HG03520 (cell line): Measurements from ENCODE around the gene MBL2.

Source experiments
- ATAC-seq: cut with Tn5 transposase; IDR thresholded peaks from one replicate; pipeline ENCODE4 v1.9.1; 2021; ENCODE audit warnings: mild to moderate bottlenecking, moderate library complexity; ENCODE audit not compliant: unreplicated experiment

MBL2 gene

GRCh38 chr10:52774182-52774581 lies 1.6 kb upstream of the MBL2 start:
- ATAC-seq, result no peak

- ATAC-seq, result no peak
Measured at GRCh38 chr10:52771534-52772445, 794 bp downstream of the MBL2 start.

GRCh38 chr10:52770904-52771303 lies 1.7 kb downstream of the MBL2 start:
- ATAC-seq, result no peak

- ATAC-seq, result no peak
Measured at GRCh38 chr10:52769966-52770365, 2.6 kb downstream of the MBL2 start.

- ATAC-seq, result no peak
Measured at GRCh38 chr10:52768001-52768532, 4.5 kb downstream of the MBL2 start.

GRCh38 chr10:52762088-52762487 lies 10.5 kb downstream of the MBL2 start:
- ATAC-seq, result no peak

- ATAC-seq, result no peak
Measured at GRCh38 chr10:52759154-52759553, 13.4 kb downstream of the MBL2 start.

- no peak for ATAC-seq
Measured at GRCh38 chr10:52758406-52758805, 14.2 kb downstream of the MBL2 start.

- ATAC-seq, result no peak
Measured at GRCh38 chr10:52757773-52758172, 14.8 kb downstream of the MBL2 start.

GRCh38 chr10:52756966-52757365 lies 15.6 kb downstream of the MBL2 start:
- ATAC-seq, result no peak

- ATAC-seq, result no peak
Measured at GRCh38 chr10:52756295-52756694, 16.3 kb downstream of the MBL2 start.

- no peak for ATAC-seq
Measured at GRCh38 chr10:52755297-52756062, 17.1 kb downstream of the MBL2 start.

- no peak for ATAC-seq
Measured at GRCh38 chr10:52752801-52753445, 19.7 kb downstream of the MBL2 start.

- no peak for ATAC-seq
Measured at GRCh38 chr10:52752261-52752660, 20.3 kb downstream of the MBL2 start.

- no peak for ATAC-seq
Measured at GRCh38 chr10:52751337-52751736, 21.2 kb downstream of the MBL2 start.

- ATAC-seq, result no peak
Measured at GRCh38 chr10:52750629-52751028, 22.0 kb downstream of the MBL2 start.

- ATAC-seq, result no peak
Measured at GRCh38 chr10:52747694-52748093, 24.9 kb downstream of the MBL2 start.

- ATAC-seq, result no peak
Measured at GRCh38 chr10:52746169-52746568, 26.4 kb downstream of the MBL2 start.

- ATAC-seq, result no peak
Measured at GRCh38 chr10:52744057-52744805, 28.4 kb downstream of the MBL2 start.

GRCh38 chr10:52742731-52743130 lies 29.9 kb downstream of the MBL2 start:
- ATAC-seq, result no peak

GRCh38 chr10:52741851-52742250 lies 30.7 kb downstream of the MBL2 start:
- no peak for ATAC-seq
